HG03571 (cell line): ENCODE measurements around the gene ABCC5.
"Not testable (repeated sequence)": the region's sequence is repeated elsewhere in the genome, so short reads cannot be mapped to it uniquely, and the experiment has no call there.

ENCODE experiments used
- ATAC-seq: cut with Tn5 transposase; IDR thresholded peaks from one replicate; pipeline ENCODE4 v1.9.1; 2021; ENCODE audit not compliant: unreplicated experiment

ABCC5 gene

GRCh38 chr3:183896610-183897009 is 121.1 kb downstream of the ABCC5 start:
- ATAC-seq: no peak

- ATAC-seq: no peak
These were observed 121.5 kb downstream of the ABCC5 start for GRCh38 chr3:183896184-183896583.

DNA sequence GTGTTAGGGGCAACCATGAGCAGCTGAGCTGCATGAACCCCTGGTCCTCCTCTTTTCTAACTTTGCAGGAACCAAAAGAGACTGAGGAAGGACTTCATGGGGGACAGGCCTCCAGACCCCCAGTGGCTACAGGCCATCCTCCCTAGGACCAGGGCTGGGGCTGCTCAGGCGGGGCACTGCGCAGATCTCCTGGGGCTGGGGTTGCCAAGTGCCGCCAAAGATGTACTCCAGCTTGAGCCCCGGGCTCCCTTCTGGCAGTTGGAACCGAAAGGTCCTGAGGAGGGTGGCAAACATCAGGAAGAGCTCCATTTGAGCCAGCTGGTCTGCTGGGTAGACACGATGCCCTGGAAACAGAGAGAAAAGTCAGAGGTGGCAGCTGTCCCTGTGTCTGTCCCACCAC is 121.9 kb downstream of the ABCC5 start:
- ATAC-seq: no peak

GRCh38 chr3:183895296-183895695 is 122.4 kb downstream of the ABCC5 start:
- no peak for ATAC-seq

- no peak for ATAC-seq
These were observed 125.0 kb downstream of the ABCC5 start for GRCh38 chr3:183892610-183893214.

DNA sequence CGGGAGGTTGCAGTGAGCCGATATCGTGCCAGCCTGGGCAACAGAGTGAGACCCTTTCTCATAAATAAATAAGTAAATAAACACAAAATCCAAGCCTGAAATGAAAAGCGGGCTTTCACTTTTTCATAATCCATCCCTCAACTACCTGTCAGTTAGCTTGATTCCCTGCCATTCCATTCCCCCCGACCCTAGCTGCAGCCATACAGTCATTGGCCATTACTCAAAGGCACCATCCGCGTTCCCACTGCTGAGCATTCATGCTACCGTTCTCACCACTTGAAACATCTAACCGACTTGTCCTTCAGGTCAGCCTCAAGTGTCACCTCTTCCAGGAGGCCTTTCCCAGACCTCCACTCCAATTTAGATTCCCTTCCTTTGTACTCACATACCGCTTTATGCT is 131.9 kb downstream of the ABCC5 start:
- ATAC-seq: no peak

GRCh38 chr3:183884427-183885296 is 133.0 kb downstream of the ABCC5 start, which contains the start of gene PARL:
PARL (minus strand) TSS chr3:183884880; CDS start chr3:183884846, 34 bp downstream.
- peak; percentile 100 for ATAC-seq

- ATAC-seq: no peak
These were observed 133.6 kb downstream of the ABCC5 start for GRCh38 chr3:183884097-183884426.

GRCh38 chr3:183883291-183884096 is 134.2 kb downstream of the ABCC5 start:
- no peak for ATAC-seq

GRCh38 chr3:183880121-183880520 is 137.6 kb downstream of the ABCC5 start:
- no peak for ATAC-seq

DNA sequence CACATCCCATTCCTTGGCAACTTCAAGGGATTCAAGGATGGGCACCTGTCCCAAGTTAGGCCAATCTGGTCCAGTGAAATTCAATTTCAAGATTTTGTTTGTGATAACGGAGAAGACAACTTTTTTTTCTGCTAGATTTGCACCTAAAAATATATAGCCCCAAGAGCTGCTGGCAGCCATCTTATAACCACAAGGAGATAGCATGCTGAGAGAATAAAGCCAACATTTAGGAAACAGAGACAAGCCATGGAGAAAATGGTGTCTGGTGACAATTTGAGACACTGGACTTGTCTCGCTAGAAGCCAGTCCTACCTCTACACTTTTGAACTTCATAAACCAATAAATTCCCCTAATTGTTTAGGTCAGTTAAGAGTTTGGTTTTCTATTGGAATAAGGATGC is 138.4 kb downstream of the ABCC5 start:
- no peak for ATAC-seq

GRCh38 chr3:183878071-183878470 is 139.6 kb downstream of the ABCC5 start:
- no peak for ATAC-seq

- not testable (repeated sequence) for ATAC-seq
These were observed 140.5 kb downstream of the ABCC5 start for GRCh38 chr3:183877227-183877626.

DNA sequence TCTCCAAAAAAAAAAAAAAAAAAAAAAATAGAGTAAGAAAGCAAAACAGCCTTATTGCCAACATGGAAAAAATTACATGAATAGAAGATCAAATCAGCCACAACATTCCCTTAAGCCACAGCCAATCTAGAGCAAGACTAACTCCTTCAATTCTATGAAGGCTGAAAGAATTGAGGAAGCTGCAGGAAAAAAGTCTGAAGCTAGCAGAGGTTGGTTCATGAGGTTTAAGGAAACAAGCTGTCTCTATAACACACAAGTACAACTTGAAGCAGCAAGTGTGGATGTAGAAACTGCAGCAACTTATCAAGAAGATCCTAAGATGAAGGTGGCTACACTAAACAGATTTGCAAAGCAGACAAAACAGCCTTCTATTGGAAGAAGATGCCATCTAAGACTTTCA is 142.3 kb downstream of the ABCC5 start:
- no peak for ATAC-seq

- ATAC-seq: no peak
These were observed 143.8 kb downstream of the ABCC5 start for GRCh38 chr3:183873914-183874313.

GRCh38 chr3:183871541-183871940 is 146.1 kb downstream of the ABCC5 start:
- ATAC-seq: no peak

GRCh38 chr3:183870563-183870962 is 147.1 kb downstream of the ABCC5 start:
- no peak for ATAC-seq
